RWPE1 (cell line): ENCODE measurements around the gene KCNA2.
A peak's percentile ranks its signal among the peaks of the same experiment; 100 is the strongest.

ENCODE experiments used
- CTCF ChIA-PET: fragments of 350-600 bp; sonication (Branson Sonifier 250); formaldehyde crosslinking; extraction: SDS; loops from one replicate; lab custom pipeline; 2021; lab: Yijun Ruan, JAX
- POLR2A ChIA-PET: fragments of 400-600 bp; formaldehyde crosslinking; extraction: SDS; loops from one replicate; lab custom pipeline; 2020; ENCODE audit warnings: antibody characterized with exemption; ENCODE audit not compliant: low non-redundant PET; lab: Yijun Ruan, JAX
- DNase-seq: peaks from one replicate; pipeline ENCODE4 v3.0.0; 2012; ENCODE audit warnings: low spot score
- H3K27ac ChIP-seq: fragments of 450-650 bp; 2 replicates; pipeline ENCODE4 v1.5.1; 2017
- CTCF ChIP-seq: fragments of 450-650 bp; conservative IDR thresholded peaks from 2 replicates; pipeline ENCODE4 v1.5.1; 2017; ENCODE audit warnings: low read depth, mild to moderate bottlenecking

The KCNA2 gene

GRCh38 chr1:110551278-110551809, 54.8 kb downstream of the KCNA2 start:
- no peak for TF ChIP-seq CTCF
- H3K27ac ChIP-seq: no peak overlapping the region
- POLR2A ChIA-PET: no interaction called here
- CTCF ChIA-PET: interaction anchor here (0.7 kb wide), 1 partner anchor 776 kb away, joined by 3 read pairs; no protein-coding TSS in a partner anchor
- no peak for DNase-seq

GRCh38 chr1:110549831-110550230, 56.3 kb downstream of the KCNA2 start:
- no peak for TF ChIP-seq CTCF
- DNase-seq: no peak
- CTCF ChIA-PET: interaction anchor here (0.9 kb wide), 1 partner anchor 59 kb away, joined by 10 read pairs; no protein-coding TSS in a partner anchor
- POLR2A ChIA-PET: no interaction called here
- H3K27ac ChIP-seq: no peak overlapping the region

DNA sequence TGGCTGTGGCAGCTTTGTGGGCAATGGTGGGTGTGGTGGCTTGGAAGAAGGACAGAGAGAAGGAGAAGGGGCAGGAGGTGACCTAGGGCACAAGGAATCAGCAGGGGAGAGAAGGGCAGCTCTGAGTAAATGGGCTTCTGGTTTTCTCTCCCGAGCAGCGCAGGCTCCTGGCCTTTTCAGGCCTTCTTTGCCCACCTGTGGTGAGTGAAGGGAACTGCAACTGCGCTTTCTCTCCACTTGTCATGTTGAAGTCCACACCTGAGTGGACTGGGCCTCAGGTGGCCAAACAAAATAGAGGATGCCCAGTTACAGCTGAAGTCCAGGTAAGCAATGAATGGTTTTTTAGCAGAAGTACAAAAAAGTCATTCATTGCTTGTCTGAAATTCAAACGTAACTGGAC, 57.8 kb downstream of the KCNA2 start:
- H3K27ac ChIP-seq: no peak overlapping the region
- DNase-seq: peak; percentile 21
- TF ChIP-seq CTCF: peak; percentile 25
- ChIA-PET CTCF (interaction anchor here (0.7 to 1.6 kb wide), 4 partner anchors 8 to 352 kb away, joined by 3 to 4 read pairs (median 3); no protein-coding TSS in a partner anchor), POLR2A (no interaction called here)

GRCh38 chr1:110547017-110547416, 59.1 kb downstream of the KCNA2 start:
- no peak overlapping the region for H3K27ac ChIP-seq
- ChIA-PET POLR2A (no interaction called here), CTCF (interaction anchor here (0.7 to 1.6 kb wide), 3 partner anchors 9 to 57 kb away, joined by 3 read pairs; no protein-coding TSS in a partner anchor)
- DNase-seq: no peak
- TF ChIP-seq CTCF: no peak

GRCh38 chr1:110545492-110545891, 60.7 kb downstream of the KCNA2 start:
- CTCF ChIA-PET: interaction anchor here (0.6 kb wide), 1 partner anchor 10 kb away, joined by 3 read pairs; no protein-coding TSS in a partner anchor
- DNase-seq: no peak
- no peak for TF ChIP-seq CTCF
- H3K27ac ChIP-seq: no peak overlapping the region
- POLR2A ChIA-PET: no interaction called here

GRCh38 chr1:110544753-110545152, 61.4 kb downstream of the KCNA2 start:
- CTCF ChIA-PET: no interaction called here
- POLR2A ChIA-PET: no interaction called here
- no peak for TF ChIP-seq CTCF
- no peak overlapping the region for H3K27ac ChIP-seq
- no peak for DNase-seq
